ENCODE results near the gene CES3. TPM values are rescaled to one million over a fixed set of nuclear protein-coding genes. Genes with fewer than 3 reads are reported as not detected.

CES3 gene
- total and polyA plus RNA-seq, 2 donors (not counting 3 experiments of a cell fraction or from before 2014, with no cell fraction given): 0.10 TPM; not detected in 1

- FAIRE-seq: peak; percentile 82
- Histone ChIP-seq H4K20me1 (replicated peaks; ENCODE audit: control insufficient read depth, extremely low read depth, insufficient read depth, low read length) (no peaks in the 10 kb centered on the region), H3K9ac (replicated peaks; ENCODE audit: extremely low read depth, insufficient read depth, low read length) (no peak overlapping the region)
Measured at GRCh38 chr16:66948134-66948836, 12.8 kb upstream of the CES3 start.

DNA sequence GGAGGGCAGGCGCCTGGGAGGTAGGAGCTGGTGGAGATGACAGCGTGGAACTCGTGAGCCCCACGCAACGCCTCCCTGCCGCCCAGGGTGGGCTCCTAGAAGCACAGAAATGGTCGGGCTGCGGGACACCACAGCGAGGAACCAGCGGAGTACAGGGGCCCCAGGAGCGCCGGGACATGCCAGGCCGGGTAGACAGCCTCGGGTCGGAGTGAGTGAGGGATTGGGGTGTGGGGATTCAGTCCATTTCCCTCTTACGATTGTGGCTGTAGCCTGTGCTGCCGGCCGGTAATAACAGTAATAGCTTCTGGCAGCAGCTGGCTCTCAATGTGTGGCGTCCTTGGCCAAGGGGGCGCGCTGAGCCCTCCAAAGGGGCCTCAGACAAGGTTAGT lies 12.2 kb upstream of the CES3 start:
- Histone ChIP-seq H3K27me3 (ENCODE audit: control insufficient read depth in 2 of 2, insufficient read depth in 2 of 2, low read length in 2 of 2) (peaks cover 4 to 10% of the 10 kb centered on the region in 2 experiments), H3K4me2 (ENCODE audit: insufficient read depth, low read length) (no peak overlapping the region), H2AFZ (ENCODE audit: low read depth, low read length) (peak overlapping the region; percentile 72), H3K36me3 (ENCODE audit: control insufficient read depth in 2 of 2, extremely low read depth in 1 of 2, insufficient read depth in 2 of 2, low read length in 2 of 2) (no peaks in the 10 kb centered on the region), H4K20me1 (replicated peaks; ENCODE audit: control insufficient read depth, extremely low read depth, insufficient read depth, low read length) (no peaks in the 10 kb centered on the region), H3K9ac (replicated peaks; ENCODE audit: extremely low read depth, insufficient read depth, low read length) (no peak overlapping the region), H3K4me3 (replicated peaks in 1 of 3; ENCODE audit: insufficient read depth in 1 of 3, low read depth in 1 of 3, low read length in 3 of 3) (no peak overlapping the region), H3K9me1 (replicated peaks; ENCODE audit: control insufficient read depth, extremely low read depth, insufficient read depth, low read length) (no peaks in the 10 kb centered on the region), H3K79me2 (ENCODE audit: control insufficient read depth, insufficient read depth, low read length) (no peaks in the 10 kb centered on the region), H3K27ac (ENCODE audit: insufficient read depth, low read depth, low read length) (no peak overlapping the region), H3K4me1 (ENCODE audit: control insufficient read depth, extremely low read depth, insufficient read depth, low read length) (peaks cover 12% of the 10 kb centered on the region), H3K9me3 (replicated peaks; ENCODE audit: control insufficient read depth, insufficient read depth, low read length) (no peaks in the 10 kb centered on the region)
- dilution Hi-C loops (cut with MboI; ENCODE audit: extremely low pct_ligation_motif_present, low sequenced_read_pairs): no loop called here
- ChIA-PET POLR2A (no interaction called here), CTCF (interaction anchor here (1.1 to 1.4 kb wide), 2 partner anchors 53 to 206 kb away, joined by 3 read pairs; no protein-coding TSS in a partner anchor)
- intact Hi-C loops (cut with micrococcal nuclease): no loop called here
- no peak for TF ChIP-seq JUN (IDR thresholded peaks at IDR 0.05; ENCODE audit: borderline replicate concordance, insufficient read depth, insufficient read length, low read depth)
- TF ChIP-seq EZH2 (IDR thresholded peaks at IDR 0.05; ENCODE audit: borderline replicate concordance, low read depth, low read length, severe bottlenecking): peak; percentile 38
- BruUV-seq (replicated peaks): no TSS peak
- FAIRE-seq (no peak), DNase-seq (ENCODE audit: low read depth, low spot score) (no peak)

More at GRCh38 chr16:66948134-66948836, 12.8 kb upstream of the CES3 start:
- peak overlapping the region; percentile 73 for H3K4me2 ChIP-seq (ENCODE audit: insufficient read depth, low read length)
- H3K9me1 ChIP-seq (replicated peaks; ENCODE audit: control insufficient read depth, extremely low read depth, insufficient read depth, low read length): no peaks in the 10 kb centered on the region
- no TSS peak for BruUV-seq (replicated peaks)
- H3K36me3 ChIP-seq (ENCODE audit: control insufficient read depth in 2 of 2, extremely low read depth in 1 of 2, insufficient read depth in 2 of 2, low read length in 2 of 2): peaks cover 0 to 3% of the 10 kb centered on the region in 2 experiments
- H3K9me3 ChIP-seq (replicated peaks; ENCODE audit: control insufficient read depth, insufficient read depth, low read length): no peaks in the 10 kb centered on the region
- peaks cover 12% of the 10 kb centered on the region for H3K4me1 ChIP-seq (ENCODE audit: control insufficient read depth, extremely low read depth, insufficient read depth, low read length)
- no peak overlapping the region for H3K27ac ChIP-seq (ENCODE audit: insufficient read depth, low read depth, low read length)
- peak overlapping the region; percentile 18 to 45 (median 33) for H3K4me3 ChIP-seq (replicated peaks in 1 of 3; ENCODE audit: insufficient read depth in 1 of 3, low read depth in 1 of 3, low read length in 3 of 3)
- no peak for TF ChIP-seq GATA2 (IDR thresholded peaks at IDR 0.05; ENCODE audit: insufficient read depth, insufficient read length, low read depth, low read length)
- TF ChIP-seq EZH2 (IDR thresholded peaks at IDR 0.05; ENCODE audit: borderline replicate concordance, low read depth, low read length, severe bottlenecking): peak; percentile 80
- TF ChIP-seq JUN (IDR thresholded peaks at IDR 0.05; ENCODE audit: borderline replicate concordance, insufficient read depth, insufficient read length, low read depth): no peak
- H3K27me3 ChIP-seq (ENCODE audit: control insufficient read depth in 2 of 2, insufficient read depth in 2 of 2, low read length in 2 of 2): peaks cover 4 to 10% of the 10 kb centered on the region in 2 experiments
- H2AFZ ChIP-seq (ENCODE audit: low read depth, low read length): peak overlapping the region; percentile 72
- CTCF ChIA-PET: interaction anchor here (1.1 to 3.4 kb wide), 6 partner anchors 12 to 237 kb away, joined by 3 to 18 read pairs (median 4); partner anchors contain the start of gene CES3
- no peaks in the 10 kb centered on the region for H3K79me2 ChIP-seq (ENCODE audit: control insufficient read depth, insufficient read depth, low read length)
- intact Hi-C loops (cut with micrococcal nuclease): no loop called here
- dilution Hi-C loops (cut with MboI; ENCODE audit: extremely low pct_ligation_motif_present, low sequenced_read_pairs): no loop called here
- DNase-seq (ENCODE audit: low read depth, low spot score): peak; percentile 18
- POLR2A ChIA-PET: no interaction called here

Measured in endothelial cell of umbilical vein (primary cell).